HepG2 (cell line): ENCODE measurements around the gene SEC61B. TPM values are rescaled to one million over a fixed set of nuclear protein-coding genes. Genes with fewer than 3 reads are reported as not detected.

ENCODE experiments used
- FOXA1 ChIP-seq, 2 experiments: fragments of 450-650 bp in 1 of 2; sonication (generic) in 1 of 2; formaldehyde crosslinking in 1 of 2; IDR thresholded peaks; 2 replicates each; pipeline versions ENCODE4 v1.4.0 to v1.6.1; 2016 to 2020; ENCODE audit warnings: missing genetic modification reagents in 1 of 2
- FOXM1 ChIP-seq: sonication (generic); formaldehyde crosslinking; IDR thresholded peaks from 2 replicates; pipeline ENCODE4 v1.5.0; 2020; ENCODE audit warnings: missing genetic modification reagents
- GFI1 ChIP-seq: sonication (generic); formaldehyde crosslinking; IDR thresholded peaks from 2 replicates; pipeline ENCODE4 v1.5.0; 2020; ENCODE audit warnings: missing genetic modification reagents, mild to moderate bottlenecking, borderline replicate concordance
- HOXA9 ChIP-seq: sonication (generic); formaldehyde crosslinking; IDR thresholded peaks from 2 replicates; pipeline ENCODE4 v1.8.1; 2022; ENCODE audit warnings: missing genetic modification reagents, mild to moderate bottlenecking, moderate library complexity, borderline replicate concordance
- HOXD1 ChIP-seq: sonication (generic); formaldehyde crosslinking; IDR thresholded peaks from 2 replicates; pipeline ENCODE4 v1.5.0; 2020; ENCODE audit warnings: missing genetic modification reagents
- KLF11 ChIP-seq: IDR thresholded peaks from 2 replicates; pipeline ENCODE4 v1.6.1; 2016; ENCODE audit warnings: missing compliant biosample characterization
- KMT2A ChIP-seq: sonication (generic); formaldehyde crosslinking; IDR thresholded peaks from 2 replicates; pipeline ENCODE4 v1.4.0; 2020; ENCODE audit warnings: missing genetic modification reagents
- MIXL1 ChIP-seq: IDR thresholded peaks from 2 replicates; pipeline ENCODE4 v1.6.1; 2016
- NR2C2 ChIP-seq: sonication (generic); formaldehyde crosslinking; IDR thresholded peaks from 2 replicates; pipeline ENCODE4 v1.4.0; 2020; ENCODE audit warnings: missing genetic modification reagents, mild to moderate bottlenecking, moderate library complexity, borderline replicate concordance
- POLR2G ChIP-seq: fragments of 200-400 bp; formaldehyde crosslinking; IDR thresholded peaks from 2 replicates; pipeline ENCODE4 v1.6.1; 2018; ENCODE audit warnings: mild to moderate bottlenecking, low read depth, low read length, moderate library complexity
- YY1 ChIP-seq: IDR thresholded peaks from 2 replicates; pipeline ENCODE4 v1.6.1; 2011; ENCODE audit warnings: low read length, low read depth, moderate library complexity, mild to moderate bottlenecking; ENCODE audit not compliant: insufficient read depth, insufficient replicate concordance
- ZBTB1 ChIP-seq: sonication (generic); formaldehyde crosslinking; IDR thresholded peaks from 2 replicates; pipeline ENCODE4 v1.4.0; 2020; ENCODE audit warnings: missing genetic modification reagents, borderline replicate concordance
- ZC3H4 ChIP-seq: sonication (generic); formaldehyde crosslinking; IDR thresholded peaks from 2 replicates; pipeline ENCODE4 v1.4.0; 2020; ENCODE audit warnings: missing genetic modification reagents, borderline replicate concordance
- ZFP90 ChIP-seq: sonication (generic); formaldehyde crosslinking; IDR thresholded peaks from 2 replicates; pipeline ENCODE4 v1.8.0; 2022; ENCODE audit warnings: missing genetic modification reagents, mild to moderate bottlenecking, inconsistent platforms, borderline replicate concordance
- ZNF225 ChIP-seq: sonication (generic); formaldehyde crosslinking; IDR thresholded peaks from 2 replicates; pipeline ENCODE4 v1.4.0; 2020; ENCODE audit warnings: mild to moderate bottlenecking, missing genetic modification reagents
- ZNF343 ChIP-seq: sonication (generic); formaldehyde crosslinking; IDR thresholded peaks from 2 replicates; pipeline ENCODE4 v1.4.0; 2020; ENCODE audit warnings: mild to moderate bottlenecking, missing genetic modification reagents
- ZNF383 ChIP-seq: sonication (generic); formaldehyde crosslinking; IDR thresholded peaks from 2 replicates; pipeline ENCODE4 v1.4.0; 2020; ENCODE audit warnings: missing genetic modification reagents, mild to moderate bottlenecking, borderline replicate concordance
- ZNF431 ChIP-seq: sonication (generic); formaldehyde crosslinking; IDR thresholded peaks from 2 replicates; pipeline ENCODE4 v1.9.0; 2022; ENCODE audit warnings: missing genetic modification reagents, low read depth, mild to moderate bottlenecking, borderline replicate concordance
- ZNF879 ChIP-seq: sonication (generic); formaldehyde crosslinking; IDR thresholded peaks from 2 replicates; pipeline ENCODE4 v1.8.1; 2023; ENCODE audit warnings: missing genetic modification reagents
- polyA plus RNA-seq, 8 experiments: library from polyadenylated mRNA; depleted of rRNA in 3 of 8; stranded (reverse) in 7 of 8; unstranded in 1 of 8; fragments of >200 nt; fragmentation: Illumina TruSeq in 4 of 8; extraction: Trizol in 4 of 8; gene quantifications; 2 replicates each; pipeline versions ENCODE4 v1.2.1 to v1.2.3, GENCODE V29; 2011 to 2016; ENCODE audit warnings: low read depth in 4 of 8, missing spikeins in 1 of 8, mixed read lengths in 1 of 8; ENCODE audit not compliant: insufficient read depth in 1 of 8
- total RNA-seq, 5 experiments: library from RNA; depleted of rRNA; stranded (reverse); fragments of >200 nt; fragmentation: Illumina TruSeq; extraction: Trizol; gene quantifications; 2 replicates each; pipeline ENCODE4 v1.2.3, GENCODE V29; 2016; ENCODE audit warnings: low read depth in 1 of 5
- TF ChIP-seq, protein P1 (sequence below): sonication (generic); formaldehyde crosslinking; IDR thresholded peaks from 2 replicates; pipeline ENCODE4 v1.4.0; 2020; ENCODE audit warnings: mild to moderate bottlenecking, missing genetic modification reagents
- TF ChIP-seq, protein P2 (sequence below): sonication (generic); formaldehyde crosslinking; IDR thresholded peaks from 2 replicates; pipeline ENCODE4 v1.5.0; 2020; ENCODE audit warnings: missing genetic modification reagents

SEC61B gene
- total and polyA plus RNA-seq, 2 of the 13 experiments (the other 11 are each of a cell fraction or from before 2014, with no cell fraction given) = 191 to 368 TPM

DNA sequence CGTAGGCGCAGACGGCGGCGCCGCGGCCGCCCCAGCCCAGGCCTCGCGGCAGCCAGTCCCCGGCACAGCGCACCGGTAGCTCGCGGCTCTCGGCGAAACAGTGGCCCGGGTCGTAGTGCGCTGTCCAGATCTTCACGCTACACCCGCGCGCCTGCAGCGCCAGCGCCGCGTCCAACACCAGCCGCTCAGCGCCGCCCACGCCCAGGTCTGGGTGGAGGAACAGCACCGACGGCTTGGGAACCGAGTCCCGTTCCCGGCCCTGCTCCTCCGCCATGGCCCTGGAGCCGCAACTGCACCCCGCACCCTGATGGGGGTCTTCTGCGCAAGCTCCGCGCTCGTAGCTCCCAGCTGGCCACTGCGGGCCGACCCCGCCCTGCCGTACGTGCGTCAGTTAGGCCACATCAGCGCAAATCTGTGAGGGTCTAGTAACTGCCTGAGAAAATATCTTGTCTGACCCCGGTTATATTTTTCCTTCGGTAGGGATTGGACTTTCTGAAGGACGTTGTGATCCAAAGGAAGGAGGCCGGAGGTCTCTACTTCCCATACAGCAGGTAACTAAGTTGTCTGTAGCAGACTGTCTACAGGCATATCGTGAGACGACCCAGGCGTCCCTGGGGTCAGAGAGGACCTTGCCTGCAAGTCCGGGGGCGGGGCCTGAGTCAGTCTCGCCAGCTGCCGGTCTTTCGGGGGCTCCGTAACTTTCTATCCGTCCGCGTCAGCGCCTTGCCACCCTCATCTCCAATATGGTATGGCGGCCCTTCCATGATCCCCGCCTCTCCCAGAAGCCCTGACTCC lies at the start of gene SEC61B, which contains the start of gene ALG2 (continued):
- TF ChIP-seq, protein P1, sequence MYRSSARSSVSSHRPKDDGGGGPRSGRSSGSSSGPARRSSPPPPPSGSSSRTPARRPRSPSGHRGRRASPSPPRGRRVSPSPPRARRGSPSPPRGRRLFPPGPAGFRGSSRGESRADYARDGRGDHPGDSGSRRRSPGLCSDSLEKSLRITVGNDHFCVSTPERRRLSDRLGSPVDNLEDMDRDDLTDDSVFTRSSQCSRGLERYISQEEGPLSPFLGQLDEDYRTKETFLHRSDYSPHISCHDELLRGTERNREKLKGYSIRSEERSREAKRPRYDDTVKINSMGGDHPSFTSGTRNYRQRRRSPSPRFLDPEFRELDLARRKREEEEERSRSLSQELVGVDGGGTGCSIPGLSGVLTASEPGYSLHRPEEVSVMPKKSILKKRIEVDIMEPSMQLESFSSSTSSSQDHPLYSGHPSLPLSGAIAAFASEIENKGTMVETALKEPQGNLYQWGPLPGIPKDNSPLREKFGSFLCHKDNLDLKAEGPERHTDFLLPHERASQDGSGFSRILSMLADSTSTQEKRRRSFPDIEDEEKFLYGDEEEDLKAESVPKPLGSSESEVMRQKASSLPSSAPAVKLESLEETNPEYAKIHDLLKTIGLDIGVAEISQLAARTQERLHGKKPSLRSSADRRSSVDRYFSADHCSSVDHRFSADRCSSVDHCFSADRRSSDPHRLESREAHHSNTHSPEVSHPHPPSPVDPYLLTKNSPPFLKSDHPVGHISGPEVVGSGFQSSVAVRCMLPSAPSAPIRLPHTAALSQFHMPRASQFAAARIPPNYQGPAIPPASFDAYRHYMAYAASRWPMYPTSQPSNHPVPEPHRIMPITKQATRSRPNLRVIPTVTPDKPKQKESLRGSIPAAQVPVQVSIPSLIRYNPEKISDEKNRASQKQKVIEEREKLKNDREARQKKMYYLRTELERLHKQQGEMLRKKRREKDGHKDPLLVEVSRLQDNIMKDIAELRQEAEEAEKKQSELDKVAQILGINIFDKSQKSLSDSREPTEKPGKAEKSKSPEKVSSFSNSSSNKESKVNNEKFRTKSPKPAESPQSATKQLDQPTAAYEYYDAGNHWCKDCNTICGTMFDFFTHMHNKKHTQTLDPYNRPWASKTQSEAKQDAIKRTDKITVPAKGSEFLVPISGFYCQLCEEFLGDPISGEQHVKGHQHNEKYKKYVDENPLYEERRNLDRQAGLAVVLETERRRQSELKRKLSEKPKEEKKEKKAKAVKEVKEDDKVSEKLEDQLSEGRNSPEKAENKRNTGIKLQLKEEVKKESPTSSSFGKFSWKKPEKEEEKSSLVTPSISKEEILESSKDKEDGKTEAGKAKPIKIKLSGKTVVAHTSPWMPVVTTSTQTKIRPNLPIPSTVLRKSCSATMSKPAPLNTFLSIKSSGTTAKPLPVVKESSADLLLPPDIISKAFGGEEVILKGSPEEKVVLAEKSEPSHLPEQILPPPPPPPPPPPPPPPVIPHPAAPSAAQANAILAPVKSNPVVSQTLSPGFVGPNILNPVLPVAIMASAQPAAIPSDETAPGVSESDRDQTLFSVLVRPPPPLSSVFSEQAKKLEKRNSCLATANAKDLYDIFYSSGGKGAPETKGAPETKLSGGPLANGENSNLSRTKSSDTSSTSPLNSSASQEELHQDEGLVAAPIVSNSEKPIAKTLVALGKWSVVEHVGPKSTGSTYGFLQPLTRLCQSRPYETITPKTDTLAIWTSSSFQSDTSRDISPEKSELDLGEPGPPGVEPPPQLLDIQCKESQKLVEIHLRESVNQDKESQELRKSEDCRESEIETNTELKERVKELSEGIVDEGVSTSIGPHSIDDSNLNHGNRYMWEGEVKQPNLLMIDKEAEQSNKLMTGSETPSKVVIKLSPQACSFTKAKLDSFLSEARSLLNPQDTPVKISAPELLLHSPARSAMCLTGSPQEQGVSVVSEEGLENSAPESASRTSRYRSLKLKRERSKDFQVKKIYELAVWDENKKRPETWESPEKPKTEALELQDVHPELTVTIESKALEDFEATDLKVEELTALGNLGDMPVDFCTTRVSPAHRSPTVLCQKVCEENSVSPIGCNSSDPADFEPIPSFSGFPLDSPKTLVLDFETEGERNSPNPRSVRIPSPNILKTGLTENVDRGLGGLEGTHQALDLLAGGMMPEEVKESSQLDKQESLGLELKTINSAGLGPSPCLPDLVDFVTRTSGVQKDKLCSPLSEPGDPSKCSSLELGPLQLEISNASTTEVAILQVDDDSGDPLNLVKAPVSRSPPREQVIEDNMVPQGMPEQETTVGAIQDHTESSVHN (CRISPR knock-in tag) = 0 out of 2 replicates have a peak, but pooled peaks have one; percentile 51
- TF ChIP-seq HOXA9 (CRISPR knock-in tag) (no peak), ZC3H4 (CRISPR knock-in tag) (0 out of 2 replicates have a peak, but pooled peaks have one; percentile 36), ZNF343 (no peak; the same call in 1 of the 2 replicates), YY1 (peak; percentile 86), GFI1 (CRISPR knock-in tag) (no peak), FOXA1 (IDR thresholded peaks at IDR 0.05) (no peak), FOXA1 (CRISPR knock-in tag; IDR thresholded peaks at IDR 0.05) (no peak), ZBTB1 (CRISPR knock-in tag) (no peak), ZNF879 (CRISPR knock-in tag) (no peak), ZNF431 (CRISPR knock-in tag) (peak; percentile 50; the same call in 1 of the 2 replicates), NR2C2 (CRISPR knock-in tag) (peak; percentile 95), ZNF225 (CRISPR knock-in tag) (peak; percentile 68; the same call in 1 of the 2 replicates), FOXM1 (CRISPR knock-in tag) (no peak), MIXL1 (no peak), POLR2G (peak; percentile 96), KMT2A (CRISPR knock-in tag) (peak; percentile 94), ZFP90 (peak; percentile 86), HOXD1 (peak; percentile 19; the same call in 1 of the 2 replicates), ZNF383 (CRISPR knock-in tag) (no peak), KLF11 (CRISPR knock-in tag) (0 out of 2 replicates have a peak, but pooled peaks have one; percentile 19)
- TF ChIP-seq, protein P2, sequence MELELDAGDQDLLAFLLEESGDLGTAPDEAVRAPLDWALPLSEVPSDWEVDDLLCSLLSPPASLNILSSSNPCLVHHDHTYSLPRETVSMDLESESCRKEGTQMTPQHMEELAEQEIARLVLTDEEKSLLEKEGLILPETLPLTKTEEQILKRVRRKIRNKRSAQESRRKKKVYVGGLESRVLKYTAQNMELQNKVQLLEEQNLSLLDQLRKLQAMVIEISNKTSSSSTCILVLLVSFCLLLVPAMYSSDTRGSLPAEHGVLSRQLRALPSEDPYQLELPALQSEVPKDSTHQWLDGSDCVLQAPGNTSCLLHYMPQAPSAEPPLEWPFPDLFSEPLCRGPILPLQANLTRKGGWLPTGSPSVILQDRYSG = 0 out of 2 replicates have a peak, but pooled peaks have one; percentile 30
